HEK293 (cell line): Measurements from ENCODE around the gene MVB12B.

Source experiments
- CTCF ChIA-PET: fragments of 350-600 bp; formaldehyde crosslinking; extraction: SDS; loops from one replicate; lab custom pipeline; 2021; ENCODE audit warnings: antibody characterized with exemption; lab: Yijun Ruan, JAX
- POLR2A ChIA-PET: fragments of 300-600 bp; formaldehyde crosslinking; extraction: SDS; loops from one replicate; lab custom pipeline; 2020; ENCODE audit warnings: antibody characterized with exemption, inconsistent platforms; lab: Yijun Ruan, JAX
- H3K27ac ChIP-seq: fragments of 200-500 bp; sonication (Bioruptor generic); 2 replicates; pipeline ENCODE4 v1.5.1; 2014; ENCODE audit warnings: low read depth, low read length, control low read depth, inconsistent platforms; ENCODE audit errors: extremely low read depth
- H3K36me3 ChIP-seq, 2 experiments: fragments of 200-500 bp in 1 of 2; sonication (Bioruptor generic) in 1 of 2; 1 replicate in 1 of 2; 2 replicates in 1 of 2; pipeline ENCODE4 v1.5.1; 2014 to 2017; ENCODE audit warnings: inconsistent platforms in 2 of 2, low read length in 2 of 2; ENCODE audit not compliant: control insufficient read depth in 2 of 2, insufficient read depth in 1 of 2
- H3K4me1 ChIP-seq: fragments of 200-500 bp; sonication (Bioruptor generic); 2 replicates; pipeline ENCODE4 v1.5.1; 2014; ENCODE audit warnings: mild to moderate bottlenecking, low read length, inconsistent platforms; ENCODE audit not compliant: control insufficient read depth, insufficient read depth
- H3K4me3 ChIP-seq: 2 replicates; pipeline ENCODE4 v1.5.1; 2011; ENCODE audit warnings: low read depth, mild to moderate bottlenecking, control low read depth, low read length, moderate library complexity
- H3K9me3 ChIP-seq: fragments of 200-500 bp; sonication (Bioruptor generic); 2 replicates; pipeline ENCODE4 v1.5.1; 2014; ENCODE audit warnings: low read depth, low read length, inconsistent platforms; ENCODE audit not compliant: control insufficient read depth, insufficient read depth
- BCL11B ChIP-seq: fragments of 450-650 bp; formaldehyde crosslinking; IDR thresholded peaks from 2 replicates; pipeline ENCODE4 v1.5.1; 2016; ENCODE audit warnings: low read depth, missing biosample characterization, missing genetic modification characterization
- GLI2 ChIP-seq: fragments of 450-650 bp; formaldehyde crosslinking; IDR thresholded peaks from 2 replicates; pipeline ENCODE4; 2017; ENCODE audit warnings: missing biosample characterization, missing genetic modification characterization, low read depth, borderline replicate concordance
- INSM2 ChIP-seq: fragments of 450-650 bp; formaldehyde crosslinking; IDR thresholded peaks from 2 replicates; pipeline ENCODE4 v1.5.1; 2016; ENCODE audit warnings: missing biosample characterization, missing genetic modification characterization
- MEIS1 ChIP-seq: sonication (generic); formaldehyde crosslinking; IDR thresholded peaks from 2 replicates; pipeline ENCODE4 v1.8.1; 2022; ENCODE audit warnings: missing genetic modification reagents, mild to moderate bottlenecking, borderline replicate concordance
- MZF1 ChIP-seq: fragments of 450-650 bp; formaldehyde crosslinking; IDR thresholded peaks from 2 replicates; pipeline ENCODE4 v1.5.1; 2017; ENCODE audit warnings: missing biosample characterization, missing genetic modification characterization, borderline replicate concordance
- PATZ1 ChIP-seq: fragments of 450-650 bp; formaldehyde crosslinking; IDR thresholded peaks from 2 replicates; pipeline ENCODE4 v1.5.1; 2016; ENCODE audit warnings: missing biosample characterization, missing genetic modification characterization
- PRDM4 ChIP-seq: fragments of 450-650 bp; formaldehyde crosslinking; IDR thresholded peaks from 2 replicates; pipeline ENCODE4 v1.5.1; 2017; ENCODE audit warnings: missing biosample characterization, missing genetic modification characterization
- SCRT1 ChIP-seq: fragments of 450-650 bp; formaldehyde crosslinking; IDR thresholded peaks from 2 replicates; pipeline ENCODE4 v1.5.1; 2016; ENCODE audit warnings: missing biosample characterization, missing genetic modification characterization, borderline replicate concordance
- ZBTB1 ChIP-seq: fragments of 450-650 bp; formaldehyde crosslinking; IDR thresholded peaks from 2 replicates; pipeline ENCODE4 v1.5.1; 2016; ENCODE audit warnings: missing biosample characterization, missing genetic modification characterization
- ZNF146 ChIP-seq: fragments of 450-650 bp; formaldehyde crosslinking; IDR thresholded peaks from 2 replicates; pipeline ENCODE4 v1.5.1; 2016; ENCODE audit warnings: missing biosample characterization, missing genetic modification characterization
- ZNF223 ChIP-seq: fragments of 450-650 bp; formaldehyde crosslinking; IDR thresholded peaks from 2 replicates; pipeline ENCODE4 v1.5.1; 2016; ENCODE audit warnings: missing biosample characterization, missing genetic modification characterization
- ZNF248 ChIP-seq: fragments of 450-650 bp; formaldehyde crosslinking; IDR thresholded peaks from 2 replicates; pipeline ENCODE4 v1.5.1; 2017; ENCODE audit warnings: missing biosample characterization, missing genetic modification characterization
- ZNF26 ChIP-seq: fragments of 450-650 bp; formaldehyde crosslinking; IDR thresholded peaks from 2 replicates; pipeline ENCODE4 v1.5.1; 2016; ENCODE audit warnings: missing biosample characterization, missing genetic modification characterization
- ZNF292 ChIP-seq: fragments of 450-650 bp; formaldehyde crosslinking; IDR thresholded peaks from 2 replicates; pipeline ENCODE4 v1.5.1; 2016; ENCODE audit warnings: low read depth, missing biosample characterization, missing genetic modification characterization, borderline replicate concordance
- ZNF324 ChIP-seq: fragments of 450-650 bp; formaldehyde crosslinking; IDR thresholded peaks from 2 replicates; pipeline ENCODE4 v1.5.1; 2016; ENCODE audit warnings: missing biosample characterization, missing genetic modification characterization
- ZNF404 ChIP-seq: fragments of 450-650 bp; formaldehyde crosslinking; IDR thresholded peaks from 2 replicates; pipeline ENCODE4 v1.5.1; 2017; ENCODE audit warnings: missing biosample characterization, missing genetic modification characterization
- ZNF449 ChIP-seq: fragments of 450-650 bp; formaldehyde crosslinking; IDR thresholded peaks from 2 replicates; pipeline ENCODE4 v1.5.1; 2017; ENCODE audit warnings: missing biosample characterization, mild to moderate bottlenecking, missing genetic modification characterization, moderate library complexity
- ZNF521 ChIP-seq: fragments of 450-650 bp; formaldehyde crosslinking; IDR thresholded peaks from 2 replicates; pipeline ENCODE4 v1.5.1; 2017; ENCODE audit warnings: missing biosample characterization, mild to moderate bottlenecking, missing genetic modification characterization
- ZNF639 ChIP-seq: fragments of 450-650 bp; formaldehyde crosslinking; IDR thresholded peaks from 2 replicates; pipeline ENCODE4 v1.5.1; 2016; ENCODE audit warnings: missing biosample characterization, missing genetic modification characterization
- ZNF747 ChIP-seq: fragments of 450-650 bp; formaldehyde crosslinking; IDR thresholded peaks from 2 replicates; pipeline ENCODE4 v1.5.1; 2016; ENCODE audit warnings: missing biosample characterization, missing genetic modification characterization
- ZNF76 ChIP-seq: fragments of 450-650 bp; formaldehyde crosslinking; IDR thresholded peaks from 2 replicates; pipeline ENCODE4; 2016; ENCODE audit warnings: low read depth, missing biosample characterization, missing genetic modification characterization, borderline replicate concordance
- ZNF777 ChIP-seq: fragments of 450-650 bp; formaldehyde crosslinking; IDR thresholded peaks from 2 replicates; pipeline ENCODE4 v1.5.1; 2017; ENCODE audit warnings: missing biosample characterization, missing genetic modification characterization, borderline replicate concordance
- ZSCAN16 ChIP-seq: fragments of 450-650 bp; formaldehyde crosslinking; IDR thresholded peaks from 2 replicates; pipeline ENCODE4 v1.5.1; 2016; ENCODE audit warnings: missing biosample characterization, missing genetic modification characterization
- ZSCAN18 ChIP-seq: fragments of 450-650 bp; formaldehyde crosslinking; IDR thresholded peaks from 2 replicates; pipeline ENCODE4 v1.5.1; 2016; ENCODE audit warnings: missing biosample characterization, missing genetic modification characterization

MVB12B gene

GRCh38 chr9:126457890-126458289, 131.3 kb downstream of the MVB12B start (continued):
- TF ChIP-seq INSM2 (no peak), PATZ1 (no peak), ZNF146 (tag by site-specific recombination) (no peak), ZNF248 (tag by site-specific recombination) (no peak), BCL11B (tag by site-specific recombination) (no peak), ZNF521 (tag by site-specific recombination) (no peak), MEIS1 (CRISPR knock-in tag) (no peak)

GRCh38 chr9:126459126-126459525, 132.5 kb downstream of the MVB12B start:
- no peaks in the 10 kb centered on the region for H3K36me3 ChIP-seq
- no peaks in the 10 kb centered on the region for H3K9me3 ChIP-seq
- CTCF ChIA-PET = interaction anchor here (1.0 kb wide), 1 partner anchor 12 kb away, joined by 3 read pairs; no protein-coding TSS in a partner anchor
- H3K27ac ChIP-seq = no peak overlapping the region
- no peaks in the 10 kb centered on the region for H3K4me1 ChIP-seq
- TF ChIP-seq ZNF292 (tag by site-specific recombination) (no peak), PRDM4 (tag by site-specific recombination) (no peak), ZSCAN16 (no peak), ZNF449 (tag by site-specific recombination) (no peak), MEIS1 (CRISPR knock-in tag) (no peak), SCRT1 (tag by site-specific recombination) (no peak), ZNF324 (tag by site-specific recombination) (no peak), ZNF747 (tag by site-specific recombination) (no peak), ZNF777 (tag by site-specific recombination) (no peak), GLI2 (tag by site-specific recombination) (no peak), ZNF76 (tag by site-specific recombination) (no peak), ZNF639 (tag by site-specific recombination) (no peak), ZSCAN18 (tag by site-specific recombination) (no peak), ZNF521 (tag by site-specific recombination) (no peak), ZBTB1 (no peak), ZNF223 (no peak), ZNF26 (tag by site-specific recombination) (no peak), MZF1 (no peak), ZNF404 (tag by site-specific recombination) (no peak)
- TF ChIP-seq, all 188 proteins: peak for 0
- H3K4me3 ChIP-seq = no peak overlapping the region
- POLR2A ChIA-PET = no interaction called here
